ENCODE measurements around the gene OR52N5. TPM values are rescaled to one million over a fixed set of nuclear protein-coding genes. Genes with fewer than 3 reads are reported as not detected.

OR52N5 gene
- total and polyA plus RNA-seq, 9 donors = 0.11 TPM; not detected in 8

DNA sequence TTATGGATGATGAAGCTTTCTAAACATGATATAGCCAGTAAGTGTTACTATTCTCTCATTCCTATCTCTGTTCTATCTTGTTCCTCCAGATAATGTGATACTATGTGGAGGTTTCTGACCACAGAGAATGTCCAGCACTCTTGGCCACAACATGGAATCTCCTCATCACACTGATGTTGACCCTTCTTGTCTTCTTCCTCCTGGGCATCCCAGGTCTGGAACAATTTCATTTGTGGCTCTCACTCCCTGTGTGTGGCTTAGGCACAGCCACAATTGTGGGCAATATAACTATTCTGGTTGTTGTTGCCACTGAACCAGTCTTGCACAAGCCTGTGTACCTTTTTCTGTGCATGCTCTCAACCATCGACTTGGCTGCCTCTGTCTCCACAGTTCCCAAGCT is 56.8 kb downstream of the OR52N5 start:
- H3K9me3 ChIP-seq = no peaks in the 10 kb centered on the region
- DNase-seq = no peak
- TF ChIP-seq, protein P1, sequence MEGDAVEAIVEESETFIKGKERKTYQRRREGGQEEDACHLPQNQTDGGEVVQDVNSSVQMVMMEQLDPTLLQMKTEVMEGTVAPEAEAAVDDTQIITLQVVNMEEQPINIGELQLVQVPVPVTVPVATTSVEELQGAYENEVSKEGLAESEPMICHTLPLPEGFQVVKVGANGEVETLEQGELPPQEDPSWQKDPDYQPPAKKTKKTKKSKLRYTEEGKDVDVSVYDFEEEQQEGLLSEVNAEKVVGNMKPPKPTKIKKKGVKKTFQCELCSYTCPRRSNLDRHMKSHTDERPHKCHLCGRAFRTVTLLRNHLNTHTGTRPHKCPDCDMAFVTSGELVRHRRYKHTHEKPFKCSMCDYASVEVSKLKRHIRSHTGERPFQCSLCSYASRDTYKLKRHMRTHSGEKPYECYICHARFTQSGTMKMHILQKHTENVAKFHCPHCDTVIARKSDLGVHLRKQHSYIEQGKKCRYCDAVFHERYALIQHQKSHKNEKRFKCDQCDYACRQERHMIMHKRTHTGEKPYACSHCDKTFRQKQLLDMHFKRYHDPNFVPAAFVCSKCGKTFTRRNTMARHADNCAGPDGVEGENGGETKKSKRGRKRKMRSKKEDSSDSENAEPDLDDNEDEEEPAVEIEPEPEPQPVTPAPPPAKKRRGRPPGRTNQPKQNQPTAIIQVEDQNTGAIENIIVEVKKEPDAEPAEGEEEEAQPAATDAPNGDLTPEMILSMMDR (IDR thresholded peaks at IDR 0.05) = no peak
- TF ChIP-seq EP300 (IDR thresholded peaks at IDR 0.05) (no peak), POLR2A (IDR thresholded peaks at IDR 0.05) (no peak)
- 91 to 100% (median 96%) methylated on average over 1 of the region's 1 CpG for WGBS, 3 donors
- H3K36me3 ChIP-seq = no peaks in the 10 kb centered on the region
- H3K27ac ChIP-seq = no peak overlapping the region
- no peaks in the 10 kb centered on the region for H3K4me1 ChIP-seq (ENCODE audit: insufficient read depth)
- intact Hi-C loops (cut with DNase I) = no loop called here
- no peak overlapping the region for H3K4me3 ChIP-seq
- no peaks in the 10 kb centered on the region for H3K27me3 ChIP-seq

Other genes starting within 250 kb of the OR52N5 start
- gene OR52H1, start 234.8 kb downstream of the OR52N5 start, total RNA-seq = 1 to 10 TPM in 3 of 7 donors, under 1 TPM in 4; 0.26 to 3.6 (median 0.89) TPM
- gene OR52H1, start 234.8 kb downstream of the OR52N5 start, polyA plus RNA-seq = under 1 TPM in 1 of 2 donors, not detected in 1; 0.07 TPM
- not detected for gene OR52B6, start 202.5 kb downstream of the OR52N5 start, total RNA-seq
- gene OR52B6, start 202.5 kb downstream of the OR52N5 start, polyA plus RNA-seq = not detected
- 1 to 10 TPM; 2.3 to 6.3 (median 4.2) TPM for gene TRIM6, start 186.7 kb downstream of the OR52N5 start, total RNA-seq
- 1 to 10 TPM; 2.6 to 6.1 TPM for gene TRIM6, start 186.7 kb downstream of the OR52N5 start, polyA plus RNA-seq
- 1 to 10 TPM; 4.7 to 8.8 (median 6.1) TPM for gene TRIM34, start 158.4 kb downstream of the OR52N5 start, total RNA-seq
- 10 to 100 TPM in 1 of 2 donors, 1 to 10 TPM in 1; 7.2 to 16.6 TPM for gene TRIM34, start 158.4 kb downstream of the OR52N5 start, polyA plus RNA-seq
- gene TRIM5, start 98.3 kb downstream of the OR52N5 start, total RNA-seq = 10 to 100 TPM; 16.8 to 35.8 (median 24.9) TPM
- 10 to 100 TPM; 11.8 to 23.8 TPM for gene TRIM5, start 98.3 kb downstream of the OR52N5 start, polyA plus RNA-seq
- 10 to 100 TPM; 31.0 to 77.4 (median 68.5) TPM for gene TRIM22, start 93.6 kb downstream of the OR52N5 start, total RNA-seq
- 10 to 100 TPM; 40.7 to 84.4 TPM for gene TRIM22, start 93.6 kb downstream of the OR52N5 start, polyA plus RNA-seq
- gene OR56B1, start 46.9 kb downstream of the OR52N5 start, total RNA-seq = under 1 TPM in 6 of 7 donors, not detected in 1; 0.17 to 0.43 (median 0.24) TPM
- not detected for gene OR56B1, start 46.9 kb downstream of the OR52N5 start, polyA plus RNA-seq
- gene OR52N4, start 29.1 kb downstream of the OR52N5 start, total RNA-seq = under 1 TPM in 4 of 7 donors, not detected in 3; 0.28 to 0.84 (median 0.64) TPM
- under 1 TPM; 0.39 to 0.50 TPM for gene OR52N4, start 29.1 kb downstream of the OR52N5 start, polyA plus RNA-seq
- gene OR52N1, start 7.9 kb upstream of the OR52N5 start, total RNA-seq = under 1 TPM in 1 of 7 donors, not detected in 6; 0.23 TPM
- not detected for gene OR52N1, start 7.9 kb upstream of the OR52N5 start, polyA plus RNA-seq
- not detected for gene OR52N2, start 25.6 kb upstream of the OR52N5 start, total RNA-seq
- gene OR52N2, start 25.6 kb upstream of the OR52N5 start, polyA plus RNA-seq = not detected
- not detected for gene OR52E6, start 58.5 kb upstream of the OR52N5 start, total RNA-seq
- gene OR52E6, start 58.5 kb upstream of the OR52N5 start, polyA plus RNA-seq = not detected
- not detected for gene OR52E8, start 74.3 kb upstream of the OR52N5 start, total RNA-seq
- not detected for gene OR52E8, start 74.3 kb upstream of the OR52N5 start, polyA plus RNA-seq
- not detected for gene OR52E4, start 97.3 kb upstream of the OR52N5 start, total RNA-seq
- gene OR52E4, start 97.3 kb upstream of the OR52N5 start, polyA plus RNA-seq = not detected
- gene OR52E5, start 109.9 kb upstream of the OR52N5 start, total RNA-seq = not detected
- gene OR52E5, start 109.9 kb upstream of the OR52N5 start, polyA plus RNA-seq = not detected
- gene OR56A3, start 158.9 kb upstream of the OR52N5 start, total RNA-seq = not detected
- not detected for gene OR56A3, start 158.9 kb upstream of the OR52N5 start, polyA plus RNA-seq
- not detected for gene OR56A5, start 185.1 kb upstream of the OR52N5 start, total RNA-seq
- gene OR56A5, start 185.1 kb upstream of the OR52N5 start, polyA plus RNA-seq = not detected
- not detected for gene OR52L1, start 203.6 kb upstream of the OR52N5 start, total RNA-seq
- not detected for gene OR52L1, start 203.6 kb upstream of the OR52N5 start, polyA plus RNA-seq
- under 1 TPM in 2 of 7 donors, not detected in 5; 0.07 to 0.10 TPM for gene OR56A4, start 223.6 kb upstream of the OR52N5 start, total RNA-seq
- gene OR56A4, start 223.6 kb upstream of the OR52N5 start, polyA plus RNA-seq = not detected
- gene OR56A1, start 247.4 kb upstream of the OR52N5 start, total RNA-seq = under 1 TPM in 1 of 7 donors, not detected in 6; 0.02 TPM
- not detected for gene OR56A1, start 247.4 kb upstream of the OR52N5 start, polyA plus RNA-seq

All from ovary (tissue), 9 donors.